Activated CD4-positive, alpha-beta T cell treated with anti-CD3 and anti-CD28 coated beads, Interleukin-2, Interleukin-4, amounts not matched to agents 100 ng/mL and 50 ng/mL, durations not matched to agents 16 hours and 8 hours (primary cell): ENCODE data around the gene BTF3L4.
"Not testable (repeated sequence)": the region's sequence is repeated elsewhere in the genome, so short reads cannot be mapped to it uniquely, and the experiment has no call there.

Source experiments
- DNase-seq: peaks from one replicate; pipeline ENCODE4 v3.0.0-alpha.2; 2020; ENCODE audit warnings: low spot score

Gene BTF3L4

GRCh38 chr1:52056163-52056936, at the start of gene BTF3L4:
Gene BTF3L4 (plus strand): TSS chr1:52056295. CDS start chr1:52059848, 3,553 bp downstream.
- peak; percentile 95 for DNase-seq

GRCh38 chr1:52007215-52008002, 48.7 kb upstream of the BTF3L4 start:
- no peak for DNase-seq

DNA sequence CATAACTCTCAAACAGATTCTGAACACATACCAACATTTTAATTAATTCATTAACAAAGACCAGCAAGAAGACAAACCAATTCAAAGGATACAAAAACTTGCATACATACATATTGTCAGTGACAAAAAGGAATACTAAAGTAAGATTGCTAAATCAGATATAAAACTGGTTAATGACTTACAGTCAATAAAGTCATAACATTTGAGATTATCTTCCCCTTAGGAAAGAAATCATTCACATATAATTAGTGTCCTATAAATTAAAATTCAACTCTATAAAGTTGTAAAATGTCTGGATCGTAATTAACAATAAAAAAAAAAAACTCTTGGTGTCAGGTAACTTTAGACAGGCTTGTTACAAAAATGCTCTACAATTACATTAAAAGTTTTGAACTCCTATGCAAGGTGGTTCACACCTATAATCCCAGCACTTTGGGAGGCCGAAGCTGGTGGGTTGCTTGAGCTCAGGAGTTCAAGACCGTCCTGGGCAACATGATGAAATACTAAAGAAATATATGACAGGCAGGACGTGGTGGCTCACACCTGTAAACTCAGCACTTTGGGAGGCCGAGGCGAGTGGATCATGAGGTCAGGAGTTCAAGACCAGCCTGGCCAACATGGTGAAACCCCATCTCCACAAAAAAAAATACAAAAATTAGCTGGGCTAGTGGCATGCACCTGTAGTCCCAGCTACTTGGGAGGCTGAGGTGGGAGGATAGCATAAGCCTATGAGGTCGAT, 47.9 kb upstream of the BTF3L4 start:
- no peak for DNase-seq

DNA sequence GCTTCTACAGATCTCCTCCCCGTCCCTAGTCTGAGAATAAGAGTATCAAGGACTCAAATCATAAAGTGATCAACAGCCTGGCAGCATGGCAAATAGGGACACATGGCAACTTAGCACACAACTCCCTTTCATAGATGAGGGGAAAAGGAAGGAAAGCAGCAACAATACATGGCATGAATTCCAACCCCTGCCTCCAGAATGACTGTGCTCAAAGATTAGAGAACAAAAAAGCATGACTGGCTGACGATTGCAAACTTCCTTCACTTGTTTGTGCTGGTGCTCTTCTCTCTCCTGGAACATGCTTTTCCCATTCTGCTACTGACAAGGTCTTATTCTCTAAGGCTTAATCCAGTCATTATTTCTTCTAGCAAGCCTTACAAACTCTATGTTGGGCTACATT, 34.0 kb upstream of the BTF3L4 start:
- no peak for DNase-seq

DNA sequence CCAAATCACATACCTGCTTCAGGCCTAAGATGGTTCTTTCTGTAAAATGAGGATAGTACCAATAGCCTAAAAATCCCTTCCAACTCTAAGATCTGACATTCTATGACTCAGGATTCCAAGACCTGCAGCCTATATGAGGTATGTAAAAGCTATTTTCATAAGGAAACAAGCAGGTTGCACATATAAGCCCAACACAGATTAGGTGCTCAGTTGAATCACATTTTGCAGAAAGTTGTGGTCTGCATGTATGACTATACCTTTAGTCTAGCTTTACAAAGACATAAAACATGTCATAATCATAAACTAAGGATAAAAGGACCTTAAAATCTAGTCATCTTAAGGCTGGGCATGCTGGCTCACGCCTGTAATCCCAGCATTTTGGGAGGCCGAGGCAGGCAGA, 29.8 kb upstream of the BTF3L4 start:
- DNase-seq = no peak

DNA sequence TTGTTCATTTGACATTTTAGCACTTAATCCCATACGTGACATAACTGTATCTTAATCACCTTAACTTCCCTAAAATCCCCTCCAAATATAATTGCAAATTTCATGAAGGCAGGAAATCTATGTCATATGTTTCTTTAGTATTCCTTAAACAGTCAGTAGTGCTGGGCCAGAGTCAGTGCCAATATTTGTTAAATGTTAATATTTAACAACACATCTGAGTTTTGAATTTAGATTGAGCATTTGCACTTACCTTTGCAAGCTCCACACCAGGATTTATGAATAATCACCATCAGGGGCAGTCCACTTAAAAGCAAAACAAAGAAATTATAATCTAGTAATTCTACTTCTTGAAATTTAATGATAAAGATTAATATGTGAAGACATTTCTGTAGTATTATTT, 27.8 kb upstream of the BTF3L4 start:
- DNase-seq = no peak

DNA sequence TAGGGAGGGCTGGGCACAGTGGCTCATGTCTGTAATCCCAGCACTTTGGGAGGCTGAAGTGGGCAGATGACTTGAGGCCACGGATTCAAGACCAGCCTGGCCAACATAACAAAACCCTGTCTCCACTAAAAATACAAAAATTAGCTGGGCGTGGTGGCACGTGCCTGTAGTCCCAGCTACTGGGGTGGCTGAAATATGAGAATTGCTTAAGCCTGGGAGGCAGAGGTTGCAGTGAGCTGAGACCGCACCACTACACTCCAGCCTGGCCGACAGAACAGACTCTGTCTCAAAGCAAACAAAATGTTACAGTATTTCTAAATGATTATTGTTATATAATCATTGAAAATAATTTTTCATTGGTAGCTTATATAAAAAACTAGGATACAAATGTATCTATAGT, 27.3 kb upstream of the BTF3L4 start:
- not testable (repeated sequence) for DNase-seq

DNA sequence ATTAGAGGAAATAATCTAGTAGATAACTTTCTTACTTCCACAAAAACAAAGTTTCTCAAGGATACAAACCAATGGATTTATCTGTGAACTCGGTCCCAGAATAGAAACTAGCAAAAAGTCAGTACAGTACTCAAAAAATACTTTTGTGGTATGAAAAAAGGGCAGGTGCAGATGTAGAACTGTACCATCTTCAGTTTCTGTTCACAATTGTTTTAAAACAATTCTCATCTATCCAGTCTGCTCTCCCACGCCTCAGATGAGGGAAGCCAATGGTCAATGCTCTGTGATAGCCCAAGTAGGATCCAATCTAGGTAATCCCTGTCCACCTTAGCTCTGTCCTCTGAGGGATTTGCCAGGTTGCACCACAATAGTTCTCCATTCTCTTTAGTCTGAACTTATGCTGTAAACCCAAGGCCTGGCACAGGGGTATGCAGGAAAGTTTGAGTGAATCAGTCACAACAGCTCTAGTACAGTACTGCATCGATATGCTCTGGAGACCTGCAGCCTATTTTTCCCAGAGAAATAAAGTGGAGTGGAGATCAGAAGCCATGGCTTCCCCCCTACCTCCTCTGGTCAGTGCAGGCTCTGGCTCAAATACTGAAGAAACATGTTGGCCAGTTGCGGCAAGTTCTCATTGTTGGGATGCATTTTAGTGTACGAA, 23.8 kb upstream of the BTF3L4 start:
- no peak for DNase-seq

GRCh38 chr1:52032785-52033131, 23.3 kb upstream of the BTF3L4 start:
- DNase-seq = peak; percentile 22

DNA sequence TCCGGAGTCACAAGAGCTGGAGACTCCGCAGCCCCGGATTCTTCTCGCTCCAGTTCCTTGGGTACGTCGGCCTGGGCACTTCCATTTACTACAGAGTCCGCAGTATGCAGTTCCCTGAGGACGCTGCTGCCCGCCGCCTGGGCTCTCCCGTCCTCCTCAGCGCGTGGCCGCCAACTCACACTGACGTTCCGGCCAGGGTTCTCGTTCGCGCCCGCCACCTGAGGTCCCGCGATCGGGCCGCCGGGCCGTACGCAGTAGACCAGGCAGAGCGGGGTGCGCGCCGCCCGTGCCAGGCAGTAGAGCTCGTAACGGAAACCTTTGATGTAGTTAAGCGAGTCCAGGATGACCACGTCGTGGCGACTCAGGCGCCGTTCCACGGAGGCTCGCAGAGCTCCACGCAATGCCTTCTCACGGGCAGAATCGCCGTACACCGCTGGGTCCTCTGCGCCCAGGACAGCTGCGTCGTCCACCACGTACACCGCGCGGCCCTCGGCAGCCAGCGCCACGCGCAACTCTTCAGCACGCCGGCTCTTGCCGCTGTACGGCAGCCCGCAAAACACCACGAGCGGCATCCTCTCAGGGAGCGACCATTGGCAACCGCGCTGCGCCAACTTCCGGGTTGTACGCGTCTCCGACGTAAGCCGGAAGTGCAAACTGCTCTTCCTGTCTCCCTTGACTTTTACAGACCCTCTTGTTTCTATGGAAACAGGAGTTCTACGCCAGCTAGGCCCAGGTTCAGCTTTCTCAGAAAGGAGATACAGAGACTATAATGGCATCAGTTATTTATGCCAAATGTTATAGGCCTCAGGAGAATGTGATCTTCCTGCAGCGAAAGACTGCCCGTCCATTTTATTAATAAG, 22.7 kb upstream of the BTF3L4 start, which contains the start of gene KTI12:
Gene KTI12 (minus strand): TSS at position 621 of the 860 bp plus-strand sequence. CDS start 49 bp downstream, at position 572.
- DNase-seq = peak; percentile 90

DNA sequence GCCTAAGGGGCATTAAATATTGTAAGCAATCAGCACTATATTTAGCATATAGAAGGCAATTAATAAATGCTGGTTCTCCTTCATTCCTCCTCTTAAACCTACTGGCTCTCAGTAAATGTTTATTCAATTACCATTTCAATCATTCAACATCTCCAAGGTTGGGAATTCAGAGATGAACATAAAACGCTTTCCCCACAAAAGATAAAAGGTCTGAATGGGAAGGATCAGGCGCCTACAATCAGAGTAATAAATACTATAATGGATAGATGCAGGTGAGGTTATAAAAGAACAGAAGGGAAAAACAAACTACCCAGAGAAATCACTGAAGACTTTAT, 22.1 kb upstream of the BTF3L4 start:
- no peak for DNase-seq

DNA sequence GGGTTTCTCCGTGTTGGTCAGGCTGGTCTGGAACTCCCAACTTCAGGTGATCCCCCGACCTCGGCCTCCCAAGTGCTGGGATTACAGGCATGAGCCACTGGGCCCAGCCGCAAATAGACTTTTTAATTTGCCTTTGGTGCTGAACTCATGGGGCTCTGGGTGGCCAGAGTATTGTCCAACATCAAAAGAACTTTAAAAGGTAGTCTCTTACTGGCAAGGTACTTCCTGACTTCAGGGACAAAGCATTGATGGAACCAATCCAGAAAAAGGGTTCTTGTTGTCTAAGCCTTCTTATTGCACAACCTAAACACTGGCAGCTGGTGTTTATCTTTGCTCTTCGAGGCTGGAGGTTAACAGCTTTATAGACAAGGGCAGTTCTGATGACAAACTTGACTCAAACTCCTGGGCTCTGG, 18.7 kb upstream of the BTF3L4 start:
- DNase-seq = no peak

DNA sequence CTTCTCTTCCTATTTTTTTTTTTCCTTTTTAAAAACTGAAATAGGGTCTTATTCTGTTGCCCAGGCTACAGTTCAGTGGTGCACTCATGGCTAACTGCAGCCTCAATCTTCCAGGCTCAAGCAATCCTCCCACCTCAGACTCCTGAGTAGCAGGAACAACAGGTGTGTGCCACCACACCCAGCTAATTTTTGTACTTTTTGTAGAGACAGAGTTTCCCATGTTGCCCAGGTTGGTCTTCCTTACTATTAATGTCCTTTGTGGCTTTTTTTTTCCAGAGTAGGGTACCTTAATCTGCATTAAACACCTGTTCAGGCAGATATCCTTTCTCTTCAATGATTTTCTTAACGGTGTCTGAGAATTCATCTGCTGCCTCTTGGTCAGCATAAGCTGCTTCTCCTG, 18.2 kb upstream of the BTF3L4 start:
- DNase-seq = no peak

- DNase-seq = no peak
Observed at GRCh38 chr1:52041551-52042185, 14.4 kb upstream of the BTF3L4 start.

DNA sequence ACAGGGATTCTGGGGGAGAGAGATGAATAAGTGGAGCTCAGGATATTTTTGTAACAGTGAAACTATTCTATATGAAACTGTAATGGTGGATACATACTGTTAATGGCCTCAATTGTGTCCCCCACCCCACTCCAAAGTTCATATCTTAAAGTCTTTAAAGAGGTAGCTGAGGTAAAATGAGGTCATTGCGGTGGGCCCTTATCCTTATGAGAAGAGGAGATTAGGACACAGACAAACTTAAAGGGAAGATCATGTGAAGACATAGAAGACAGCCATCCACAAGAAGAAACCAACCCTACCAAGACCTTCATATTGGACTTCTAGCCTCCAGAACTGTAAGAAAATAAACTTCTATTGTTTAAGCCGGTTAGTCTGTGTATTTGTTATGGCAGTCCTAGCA, 10.9 kb upstream of the BTF3L4 start:
- no peak for DNase-seq

DNA sequence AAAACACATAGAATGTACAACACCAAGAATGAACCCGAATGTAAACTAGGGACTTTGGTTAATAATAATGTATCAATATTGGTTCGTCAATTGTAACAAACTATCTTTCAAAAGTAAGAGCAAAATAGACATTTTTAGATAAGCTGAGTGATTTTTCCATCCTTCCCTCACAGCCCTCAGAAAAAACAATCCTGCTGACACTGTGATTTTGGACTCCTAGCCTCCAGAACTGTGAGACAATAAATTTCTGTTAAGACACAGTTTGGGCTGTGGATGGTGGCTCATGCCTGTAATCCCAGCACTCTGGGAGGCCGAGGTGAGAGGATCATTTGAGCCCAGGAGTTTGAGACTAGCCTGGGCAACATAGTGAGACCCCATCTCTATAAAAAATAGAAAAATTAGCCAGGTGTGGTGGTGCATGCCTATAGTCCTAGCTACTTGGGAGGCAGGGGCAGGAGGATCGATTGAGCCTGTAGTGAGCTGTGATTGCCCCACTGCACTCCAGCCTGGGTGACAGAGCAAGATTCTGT, 10.4 kb upstream of the BTF3L4 start:
- DNase-seq = not testable (repeated sequence)

GRCh38 chr1:52049337-52049736, 6.8 kb upstream of the BTF3L4 start:
- DNase-seq = not testable (repeated sequence)

DNA sequence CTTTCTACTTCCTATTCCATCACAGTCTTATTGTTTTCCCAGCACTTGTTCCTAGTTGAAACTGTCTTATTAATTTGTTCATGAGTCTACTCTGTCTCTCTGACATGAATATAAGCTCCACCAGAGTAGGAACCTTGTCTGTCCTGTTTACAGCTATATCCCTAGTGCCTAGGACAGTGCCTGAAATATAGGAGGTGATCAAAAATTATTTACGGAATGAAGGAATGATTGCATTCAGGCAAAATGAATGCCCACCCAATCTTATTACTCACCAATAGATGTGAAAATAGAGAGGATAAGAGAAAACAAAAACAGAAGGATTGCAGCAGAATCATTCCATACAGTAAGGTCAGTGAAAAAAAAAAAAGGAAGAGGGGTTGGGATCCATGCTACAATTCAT, 2.2 kb upstream of the BTF3L4 start:
- no peak for DNase-seq

DNA sequence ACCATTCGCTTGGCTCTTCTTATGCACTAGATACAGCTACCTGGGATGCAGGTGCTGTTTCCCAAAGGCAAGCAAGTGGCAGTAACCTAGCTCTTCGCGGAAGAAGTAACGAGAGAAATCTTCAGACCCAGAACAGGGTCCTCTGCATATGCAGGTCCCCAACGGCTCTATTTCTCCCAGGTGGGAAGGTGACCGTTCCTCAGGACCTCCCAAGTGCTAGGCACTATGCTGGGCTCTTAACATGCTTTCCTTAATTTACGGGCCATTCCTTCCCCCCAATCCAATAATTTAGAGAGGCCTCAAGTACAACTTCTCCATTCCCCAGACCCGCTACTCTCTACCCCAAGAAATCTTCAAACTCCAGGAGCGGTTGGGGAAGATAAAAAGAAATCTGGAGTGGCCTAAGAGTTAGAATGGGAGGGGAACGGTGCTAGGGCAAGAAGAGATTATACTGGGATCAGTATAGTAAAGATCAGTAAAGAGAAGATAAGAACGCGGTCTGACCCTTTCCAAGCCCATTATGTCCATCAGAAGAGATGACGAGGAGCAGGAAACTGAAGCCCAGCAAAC, 1.5 kb upstream of the BTF3L4 start:
- no peak for DNase-seq
